ENCODE data around the gene FBXO44. TPM values are rescaled to one million over a fixed set of nuclear protein-coding genes. Genes with fewer than 3 reads are reported as not detected.
A peak's percentile ranks its signal among the peaks of the same experiment; 100 is the strongest.
"Not testable (repeated sequence)": the region's sequence is repeated elsewhere in the genome, so short reads cannot be mapped to it uniquely, and the experiment has no call there.

The FBXO44 gene, protein sequence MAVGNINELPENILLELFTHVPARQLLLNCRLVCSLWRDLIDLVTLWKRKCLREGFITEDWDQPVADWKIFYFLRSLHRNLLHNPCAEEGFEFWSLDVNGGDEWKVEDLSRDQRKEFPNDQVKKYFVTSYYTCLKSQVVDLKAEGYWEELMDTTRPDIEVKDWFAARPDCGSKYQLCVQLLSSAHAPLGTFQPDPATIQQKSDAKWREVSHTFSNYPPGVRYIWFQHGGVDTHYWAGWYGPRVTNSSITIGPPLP
- 15.2 TPM for total RNA-seq

DNA sequence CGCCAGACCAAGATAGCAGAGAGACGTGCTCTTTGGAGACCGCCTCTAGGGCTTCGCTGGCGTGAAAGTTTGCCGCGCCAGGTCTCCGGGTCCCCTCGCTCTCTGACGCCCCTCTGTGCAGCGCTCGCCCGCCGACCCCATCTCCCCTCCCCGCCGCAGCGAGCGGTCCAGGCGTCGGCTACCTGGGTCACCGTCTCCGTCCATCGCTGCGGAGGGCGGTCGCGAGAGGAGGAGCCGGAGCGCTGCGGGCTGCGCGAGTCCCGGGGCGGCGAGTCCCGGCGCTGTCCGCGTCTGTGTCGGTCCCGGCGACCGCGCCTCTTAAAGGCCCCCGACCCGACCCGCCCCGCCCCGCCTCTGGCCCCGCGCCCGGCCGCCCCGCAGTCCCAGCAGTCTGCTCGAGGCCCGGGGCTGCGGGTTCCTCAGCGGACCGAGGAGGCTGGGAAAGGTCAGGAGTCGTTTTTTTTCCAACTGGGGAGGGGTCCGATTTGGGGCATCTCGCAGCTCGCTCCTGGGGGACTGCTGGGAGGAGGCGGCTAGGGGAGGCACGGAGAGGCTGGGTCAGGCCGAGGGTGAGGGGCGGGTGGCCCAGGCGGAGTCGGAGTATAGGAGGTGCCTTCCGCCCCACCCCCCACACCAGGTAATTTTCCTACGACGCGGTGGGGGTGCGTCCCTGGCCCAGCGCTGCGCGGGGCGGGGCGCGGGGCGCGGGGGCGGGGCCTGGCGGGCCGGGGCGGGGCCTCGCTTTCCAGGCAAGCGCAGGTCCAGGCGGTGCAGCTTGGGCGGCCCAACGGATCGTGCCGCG is at the start of gene FBXO44, which contains the start of gene FBXO2:
TSS of gene FBXO44 (plus strand) at position 741 of the 802 bp plus-strand sequence. CDS start 959 bp downstream, outside the sequence.
TSS of gene FBXO2 (minus strand) at position 293 of the 802 bp plus-strand sequence. CDS start at position 204, 89 bp downstream.
- Histone ChIP-seq H3K27me3 (ENCODE audit: insufficient read depth, low read length) (peaks cover 7% of the 10 kb centered on the region), H3K4me1 (ENCODE audit: insufficient read depth, low read length) (peaks cover 32% of the 10 kb centered on the region), H3K9me3 (ENCODE audit: low read depth, low read length) (no peaks in the 10 kb centered on the region), H3K4me3 (ENCODE audit: low read length) (peak within 1 kb of the TSS; percentile 39)

DNA sequence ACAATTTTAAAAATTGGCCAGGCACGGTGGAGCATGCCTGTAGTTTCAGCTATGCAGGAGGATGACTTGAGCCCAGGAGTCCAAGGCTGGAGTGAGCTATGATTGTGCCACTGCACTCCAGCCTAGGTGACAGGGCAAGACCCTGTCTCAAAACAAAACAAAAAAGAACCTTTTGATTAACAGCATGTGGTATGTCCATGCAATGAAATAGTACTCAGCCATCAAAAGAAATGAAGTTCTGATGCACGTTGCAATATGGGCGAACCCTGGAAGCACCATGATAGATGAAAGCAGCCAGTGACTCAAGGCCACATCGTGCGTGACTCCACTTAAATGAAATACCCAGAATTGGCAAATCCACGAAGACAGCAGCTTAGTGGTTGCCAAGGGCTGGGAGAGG is 47.9 kb upstream of the FBXO44 start:
- Histone ChIP-seq H3K9me3 (ENCODE audit: low read depth, low read length) (no peaks in the 10 kb centered on the region), H3K27me3 (ENCODE audit: insufficient read depth, low read length) (no peaks in the 10 kb centered on the region), H3K4me3 (ENCODE audit: low read length) (no peak overlapping the region), H3K4me1 (ENCODE audit: insufficient read depth, low read length) (no peaks in the 10 kb centered on the region)

DNA sequence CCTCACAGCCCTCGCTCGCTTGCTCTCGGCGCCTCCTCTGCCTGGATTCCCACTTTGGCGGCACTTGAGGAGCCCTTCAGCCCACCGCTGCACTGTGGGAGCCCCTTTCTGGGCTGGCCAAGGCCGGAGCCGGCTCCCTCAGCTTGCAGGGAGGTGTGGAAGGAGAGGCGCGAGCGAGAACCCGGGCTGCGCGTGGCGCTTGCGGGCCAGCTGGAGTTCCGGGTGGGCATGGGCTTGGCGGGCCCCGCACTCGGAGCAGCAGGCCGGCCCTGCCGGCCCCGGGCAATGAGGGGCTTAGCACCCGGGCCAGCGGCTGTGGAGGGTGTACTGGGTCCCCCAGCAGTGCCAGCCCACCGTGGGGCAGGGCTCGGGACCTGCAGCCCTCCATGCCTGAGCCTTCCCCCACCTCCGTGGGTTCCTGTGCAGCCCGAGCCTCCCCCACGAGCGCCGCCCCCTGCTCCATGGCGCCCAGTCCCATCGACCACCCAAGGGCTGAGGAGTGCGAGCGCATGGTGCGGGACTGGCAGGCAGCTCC is 46.0 kb upstream of the FBXO44 start:
- not testable (repeated sequence) for H3K9me3 ChIP-seq (ENCODE audit: low read depth, low read length); H3K4me3 ChIP-seq (ENCODE audit: low read length); H3K4me1 ChIP-seq (ENCODE audit: insufficient read depth, low read length); H3K27me3 ChIP-seq (ENCODE audit: insufficient read depth, low read length)

DNA sequence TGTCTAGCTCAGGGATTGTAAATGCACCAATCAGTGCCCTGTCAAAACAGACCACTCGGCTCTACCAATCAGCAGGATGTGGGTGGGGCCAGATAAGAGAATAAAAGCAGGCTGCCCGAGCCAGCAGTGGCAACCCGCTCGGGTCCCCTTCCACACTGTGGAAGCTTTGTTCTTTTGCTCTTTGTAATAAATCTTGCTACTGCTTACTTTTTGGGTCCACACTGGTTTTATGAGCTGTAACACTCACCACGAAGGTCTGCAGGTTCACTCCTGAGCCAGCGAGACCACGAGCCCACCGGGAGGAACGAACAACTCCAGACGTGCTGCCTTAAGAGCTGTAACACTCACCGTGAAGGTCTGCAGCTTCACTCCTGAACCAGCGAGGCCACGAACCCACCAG is 45.3 kb upstream of the FBXO44 start:
- H3K9me3 ChIP-seq (ENCODE audit: low read depth, low read length); H3K27me3 ChIP-seq (ENCODE audit: insufficient read depth, low read length); H3K4me3 ChIP-seq (ENCODE audit: low read length); H3K4me1 ChIP-seq (ENCODE audit: insufficient read depth, low read length): not testable (repeated sequence)

DNA sequence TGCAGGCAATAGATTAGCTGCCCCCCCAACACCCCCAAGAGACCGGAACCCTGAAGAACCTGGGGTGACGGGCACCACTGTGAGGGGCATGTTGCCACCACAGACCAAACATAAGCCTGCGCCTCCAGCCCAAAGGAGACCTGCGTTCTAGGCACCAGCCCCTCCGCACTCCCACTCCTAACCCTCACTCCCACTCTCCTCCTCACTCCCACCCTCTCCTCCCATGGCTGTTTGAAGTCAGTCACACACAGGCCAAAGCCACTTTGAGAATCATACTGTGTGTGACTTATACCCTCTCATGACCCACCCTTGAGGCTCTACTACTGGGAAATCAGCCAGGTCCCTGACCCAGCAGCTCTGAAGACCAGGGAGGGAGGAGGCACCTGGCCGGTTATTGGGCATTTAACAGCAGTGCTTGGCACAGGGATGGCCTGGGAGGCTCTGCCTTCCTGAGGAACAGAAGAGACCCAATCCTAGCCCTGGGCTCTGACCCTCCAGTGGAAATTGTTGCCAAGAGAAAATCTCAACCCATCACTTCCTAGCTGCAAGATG is 44.0 kb upstream of the FBXO44 start:
- no peaks in the 10 kb centered on the region for H3K4me1 ChIP-seq (ENCODE audit: insufficient read depth, low read length)
- no peak overlapping the region for H3K4me3 ChIP-seq (ENCODE audit: low read length)
- no peaks in the 10 kb centered on the region for H3K9me3 ChIP-seq (ENCODE audit: low read depth, low read length)
- H3K27me3 ChIP-seq (ENCODE audit: insufficient read depth, low read length), result no peaks in the 10 kb centered on the region

DNA sequence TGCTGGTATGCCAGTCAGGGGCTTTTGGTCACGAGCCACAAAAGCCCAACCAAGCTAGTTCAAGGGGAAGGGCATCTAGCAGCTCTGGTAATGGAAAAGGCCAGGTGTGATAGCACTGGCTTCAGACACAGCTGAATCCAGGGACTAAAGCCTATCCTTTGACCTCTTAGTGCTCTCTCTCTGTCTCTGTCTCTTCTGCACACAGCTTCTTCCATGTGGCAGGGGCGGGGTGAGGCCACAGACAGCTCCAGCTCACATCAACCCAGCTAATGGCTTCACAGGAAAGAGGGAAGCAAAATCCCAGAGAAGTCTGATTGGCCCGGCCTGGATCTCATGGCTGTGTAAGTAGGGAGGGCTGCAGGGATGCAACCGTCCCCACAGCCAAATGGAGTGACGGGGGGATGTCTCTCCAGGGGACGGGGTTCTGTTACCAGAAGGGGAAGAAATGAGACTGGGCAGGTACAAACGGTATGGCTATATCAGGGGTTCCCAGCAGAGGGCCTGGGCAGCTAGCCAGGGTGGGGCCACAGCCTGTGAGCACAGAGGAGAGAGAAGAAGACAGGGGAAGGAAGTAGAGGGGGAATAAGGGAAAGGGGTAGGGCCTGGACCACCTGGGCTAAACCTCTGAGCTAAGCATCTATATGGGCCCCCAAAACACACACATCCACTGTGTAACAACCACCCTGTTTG is 42.9 kb upstream of the FBXO44 start:
- Histone ChIP-seq H3K4me1 (ENCODE audit: insufficient read depth, low read length) (no peaks in the 10 kb centered on the region), H3K4me3 (ENCODE audit: low read length) (no peak overlapping the region), H3K27me3 (ENCODE audit: insufficient read depth, low read length) (no peaks in the 10 kb centered on the region), H3K9me3 (ENCODE audit: low read depth, low read length) (no peaks in the 10 kb centered on the region)

DNA sequence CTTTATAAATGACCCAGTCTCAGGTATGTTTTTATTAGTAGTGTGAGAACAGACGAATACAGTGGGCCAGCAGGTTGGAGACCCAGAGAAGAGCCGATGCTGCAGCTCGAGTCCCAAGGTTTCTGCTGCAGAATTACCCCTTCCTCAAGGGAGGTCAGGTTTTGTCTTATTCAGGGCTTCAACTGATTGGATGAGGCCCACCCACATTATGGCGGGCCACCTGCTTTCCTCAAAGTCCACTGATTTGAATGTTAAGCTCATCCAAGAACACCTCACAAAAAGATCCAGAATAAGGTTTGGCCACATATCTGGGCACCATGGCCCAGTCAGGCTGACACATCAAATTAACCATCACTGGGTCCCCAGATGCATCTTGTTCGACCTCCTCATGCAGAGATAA is 41.3 kb upstream of the FBXO44 start:
- no peaks in the 10 kb centered on the region for H3K4me1 ChIP-seq (ENCODE audit: insufficient read depth, low read length)
- H3K4me3 ChIP-seq (ENCODE audit: low read length), result no peak overlapping the region
- H3K27me3 ChIP-seq (ENCODE audit: insufficient read depth, low read length), result no peaks in the 10 kb centered on the region
- H3K9me3 ChIP-seq (ENCODE audit: low read depth, low read length), result no peaks in the 10 kb centered on the region

DNA sequence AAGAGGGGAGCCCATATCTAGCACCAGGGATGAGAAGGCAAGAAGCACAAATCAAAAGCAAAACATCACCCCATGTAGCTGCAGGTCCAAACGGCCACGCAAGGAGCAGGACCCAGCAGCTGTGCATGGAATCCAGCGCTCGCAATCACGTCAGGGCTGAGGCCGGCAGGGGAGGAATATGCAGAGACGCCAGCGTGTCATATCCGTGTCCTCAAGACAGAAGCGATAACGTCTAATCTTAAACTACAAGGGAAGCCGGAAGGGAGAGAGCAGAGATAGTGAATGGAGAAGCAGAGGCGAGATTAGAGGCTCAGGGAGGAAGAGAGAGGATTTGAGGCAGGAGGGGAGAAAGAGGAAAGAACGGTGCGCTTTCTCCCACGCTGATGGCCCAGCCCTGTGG is 39.6 kb upstream of the FBXO44 start:
- Histone ChIP-seq H3K4me3 (ENCODE audit: low read length) (no peak overlapping the region), H3K4me1 (ENCODE audit: insufficient read depth, low read length) (no peaks in the 10 kb centered on the region), H3K9me3 (ENCODE audit: low read depth, low read length) (no peaks in the 10 kb centered on the region), H3K27me3 (ENCODE audit: insufficient read depth, low read length) (no peaks in the 10 kb centered on the region)

DNA sequence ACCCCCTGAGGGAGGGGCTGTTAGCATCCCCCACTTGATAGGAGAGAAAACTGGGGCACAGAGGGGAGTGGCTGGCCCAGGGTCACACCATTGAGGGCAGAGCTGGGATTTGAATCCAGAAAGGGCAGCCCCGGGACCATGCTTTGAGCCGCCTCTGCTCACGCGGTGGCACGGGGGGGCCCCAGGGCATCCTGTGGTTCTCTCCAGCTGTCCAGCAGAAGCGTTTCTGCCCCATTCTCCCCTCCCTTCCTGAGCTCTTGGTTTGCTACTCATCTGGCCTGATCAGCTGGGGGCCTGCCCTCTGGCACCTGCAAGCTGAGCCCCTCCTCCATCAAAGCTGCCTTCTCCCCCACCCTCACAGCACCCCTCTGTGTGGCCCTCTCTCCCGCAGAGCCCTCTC is 37.9 kb upstream of the FBXO44 start:
- H3K4me3 ChIP-seq (ENCODE audit: low read length), result no peak overlapping the region
- H3K27me3 ChIP-seq (ENCODE audit: insufficient read depth, low read length), result no peaks in the 10 kb centered on the region
- H3K9me3 ChIP-seq (ENCODE audit: low read depth, low read length), result no peaks in the 10 kb centered on the region
- no peaks in the 10 kb centered on the region for H3K4me1 ChIP-seq (ENCODE audit: insufficient read depth, low read length)

DNA sequence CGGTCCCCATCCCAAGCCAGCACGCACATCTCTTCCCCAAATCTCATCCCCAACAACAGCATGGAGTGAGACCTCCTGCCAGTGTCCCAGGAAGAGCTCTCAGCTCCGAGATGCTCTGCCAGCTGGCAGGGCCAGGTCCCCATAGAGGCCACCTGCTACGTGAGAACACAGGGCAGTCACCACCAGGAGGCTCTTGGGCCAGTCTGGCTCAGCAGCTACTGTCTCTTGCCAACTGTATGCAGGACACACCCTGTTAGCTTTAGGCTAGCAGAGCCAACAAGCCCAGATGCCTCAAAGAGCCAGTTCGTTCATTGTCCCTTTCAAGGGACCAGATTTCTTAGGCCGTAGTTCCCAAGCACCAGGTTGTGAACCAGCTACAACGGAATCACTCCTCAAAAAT is 37.4 kb upstream of the FBXO44 start:
- Histone ChIP-seq H3K9me3 (ENCODE audit: low read depth, low read length) (no peaks in the 10 kb centered on the region), H3K4me3 (ENCODE audit: low read length) (no peak overlapping the region), H3K27me3 (ENCODE audit: insufficient read depth, low read length) (no peaks in the 10 kb centered on the region), H3K4me1 (ENCODE audit: insufficient read depth, low read length) (no peaks in the 10 kb centered on the region)

DNA sequence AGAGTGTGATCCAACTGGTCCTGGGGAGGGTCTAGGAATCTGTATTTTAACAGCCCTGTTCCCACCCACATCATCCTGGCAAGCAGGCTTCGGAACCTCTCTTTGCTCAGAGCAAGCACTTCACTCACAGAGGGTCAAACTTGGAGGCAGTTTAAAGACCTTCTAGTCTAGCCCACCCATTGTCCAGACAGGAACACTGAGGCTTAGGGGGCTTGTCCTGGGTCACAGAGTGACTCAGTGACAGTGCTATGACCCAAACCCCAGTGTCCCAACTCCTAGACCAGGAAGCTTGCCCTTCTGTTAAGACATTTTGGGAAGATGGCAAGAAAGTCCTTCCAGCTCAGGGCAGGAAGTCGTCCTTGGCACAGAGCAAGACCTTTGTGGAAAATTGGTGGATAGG is 36.9 kb upstream of the FBXO44 start:
- H3K9me3 ChIP-seq (ENCODE audit: low read depth, low read length), result no peaks in the 10 kb centered on the region
- H3K27me3 ChIP-seq (ENCODE audit: insufficient read depth, low read length), result no peaks in the 10 kb centered on the region
- no peak overlapping the region for H3K4me3 ChIP-seq (ENCODE audit: low read length)
- no peaks in the 10 kb centered on the region for H3K4me1 ChIP-seq (ENCODE audit: insufficient read depth, low read length)

DNA sequence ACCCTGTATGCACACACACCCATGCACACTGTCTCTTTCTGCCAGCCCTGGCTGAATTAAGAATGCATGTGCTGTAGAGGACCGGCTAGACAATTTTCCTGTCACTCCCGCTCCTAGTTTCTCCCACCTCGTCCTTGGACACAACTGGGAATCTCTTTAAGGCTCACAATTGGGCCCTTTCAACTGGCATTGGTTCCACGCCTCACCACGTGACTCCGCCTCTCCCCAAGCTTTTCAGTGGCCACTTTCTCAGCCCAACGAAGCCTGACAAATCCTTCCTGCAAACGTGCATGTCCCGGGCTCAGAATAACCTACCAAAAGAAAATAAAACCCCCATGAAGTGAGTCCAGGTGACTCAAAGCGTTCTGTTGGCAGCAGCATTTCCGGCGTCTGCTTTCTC is 34.3 kb upstream of the FBXO44 start:
- Histone ChIP-seq H3K4me3 (ENCODE audit: low read length) (no peak overlapping the region), H3K27me3 (ENCODE audit: insufficient read depth, low read length) (no peaks in the 10 kb centered on the region), H3K4me1 (ENCODE audit: insufficient read depth, low read length) (no peaks in the 10 kb centered on the region), H3K9me3 (ENCODE audit: low read depth, low read length) (no peaks in the 10 kb centered on the region)

DNA sequence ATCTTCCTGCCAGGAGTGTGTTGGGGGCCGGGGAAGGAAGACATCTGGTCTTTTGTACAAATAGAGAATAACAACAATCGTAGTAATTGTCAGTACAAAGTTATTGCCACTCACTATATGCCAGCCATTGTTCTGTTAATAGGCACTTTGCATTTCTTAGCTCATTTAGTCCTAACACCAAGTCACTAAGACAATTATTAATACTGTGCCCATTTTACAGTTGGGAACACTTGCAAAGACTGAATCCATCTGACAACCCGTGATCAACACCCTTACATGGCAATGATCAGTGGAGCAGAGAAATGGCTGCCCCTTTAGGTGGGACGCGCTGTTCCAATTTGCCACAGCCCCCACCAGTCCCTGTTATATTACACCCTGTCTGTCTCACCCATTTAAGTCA is 33.8 kb upstream of the FBXO44 start:
- Histone ChIP-seq H3K27me3 (ENCODE audit: insufficient read depth, low read length) (no peaks in the 10 kb centered on the region), H3K9me3 (ENCODE audit: low read depth, low read length) (no peaks in the 10 kb centered on the region), H3K4me1 (ENCODE audit: insufficient read depth, low read length) (no peaks in the 10 kb centered on the region), H3K4me3 (ENCODE audit: low read length) (no peak overlapping the region)

DNA sequence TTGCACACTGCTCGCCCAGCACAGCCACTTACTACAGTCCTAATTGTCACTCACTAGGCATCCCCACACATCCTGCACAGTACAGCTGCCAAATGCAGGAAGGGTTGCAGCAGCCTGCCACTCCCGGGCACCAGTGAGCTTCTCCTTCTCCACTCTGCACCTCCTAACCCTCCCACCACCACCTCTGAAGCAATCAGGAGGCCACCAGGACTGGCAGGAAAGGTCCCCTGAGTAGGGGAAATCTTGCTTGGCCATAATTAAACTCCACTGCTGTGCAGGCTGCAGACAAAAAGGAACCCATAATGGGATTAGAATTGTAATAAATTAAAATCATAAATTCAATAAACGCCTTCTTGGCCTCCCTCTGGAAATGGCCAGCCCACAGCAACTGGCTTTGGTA is 32.3 kb upstream of the FBXO44 start:
- H3K4me1 ChIP-seq (ENCODE audit: insufficient read depth, low read length), result no peaks in the 10 kb centered on the region
- no peaks in the 10 kb centered on the region for H3K27me3 ChIP-seq (ENCODE audit: insufficient read depth, low read length)
- no peak overlapping the region for H3K4me3 ChIP-seq (ENCODE audit: low read length)
- no peaks in the 10 kb centered on the region for H3K9me3 ChIP-seq (ENCODE audit: low read depth, low read length)

DNA sequence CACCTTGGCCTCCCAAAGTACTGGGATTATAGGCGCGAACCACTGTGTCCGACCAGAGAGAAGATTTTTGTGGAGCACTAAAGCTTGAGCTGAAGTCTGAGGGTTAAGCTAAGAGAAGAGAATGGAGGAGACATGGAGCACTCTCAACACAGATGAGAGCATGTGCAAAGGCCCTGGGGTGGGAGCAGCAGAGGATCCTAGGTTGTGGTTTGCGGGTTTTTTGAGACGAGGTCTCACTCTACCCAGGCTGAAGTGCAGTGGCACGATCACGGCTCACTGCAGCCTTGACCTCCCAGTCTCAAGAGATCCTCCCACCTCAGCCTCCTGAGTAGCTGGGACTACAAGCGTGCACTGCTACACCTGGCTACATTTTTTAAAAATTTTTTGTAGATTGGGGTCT is 31.0 kb upstream of the FBXO44 start:
- no peaks in the 10 kb centered on the region for H3K27me3 ChIP-seq (ENCODE audit: insufficient read depth, low read length)
- H3K9me3 ChIP-seq (ENCODE audit: low read depth, low read length), result no peaks in the 10 kb centered on the region
- H3K4me3 ChIP-seq (ENCODE audit: low read length), result no peak overlapping the region
- H3K4me1 ChIP-seq (ENCODE audit: insufficient read depth, low read length), result no peaks in the 10 kb centered on the region

Data from mononuclear cell (primary cell).